Hematopoietic multipotent progenitor cell treated with erythropoietin and hydrocortisone succinate and interleukin-3 and kit ligand, for 15 days (in vitro differentiated cells): Measurements from ENCODE around the gene FOXP1.
A peak's percentile ranks its signal among the peaks of the same experiment; 100 is the strongest.

Experiments
- DNase-seq: peaks from one replicate; pipeline ENCODE4 v3.0.0-alpha.2; 2015; ENCODE audit warnings: low spot score

The FOXP1 gene

GRCh38 chr3:71145954-71146353 is 437.6 kb downstream of the FOXP1 start:
- DNase-seq = no peak

DNA sequence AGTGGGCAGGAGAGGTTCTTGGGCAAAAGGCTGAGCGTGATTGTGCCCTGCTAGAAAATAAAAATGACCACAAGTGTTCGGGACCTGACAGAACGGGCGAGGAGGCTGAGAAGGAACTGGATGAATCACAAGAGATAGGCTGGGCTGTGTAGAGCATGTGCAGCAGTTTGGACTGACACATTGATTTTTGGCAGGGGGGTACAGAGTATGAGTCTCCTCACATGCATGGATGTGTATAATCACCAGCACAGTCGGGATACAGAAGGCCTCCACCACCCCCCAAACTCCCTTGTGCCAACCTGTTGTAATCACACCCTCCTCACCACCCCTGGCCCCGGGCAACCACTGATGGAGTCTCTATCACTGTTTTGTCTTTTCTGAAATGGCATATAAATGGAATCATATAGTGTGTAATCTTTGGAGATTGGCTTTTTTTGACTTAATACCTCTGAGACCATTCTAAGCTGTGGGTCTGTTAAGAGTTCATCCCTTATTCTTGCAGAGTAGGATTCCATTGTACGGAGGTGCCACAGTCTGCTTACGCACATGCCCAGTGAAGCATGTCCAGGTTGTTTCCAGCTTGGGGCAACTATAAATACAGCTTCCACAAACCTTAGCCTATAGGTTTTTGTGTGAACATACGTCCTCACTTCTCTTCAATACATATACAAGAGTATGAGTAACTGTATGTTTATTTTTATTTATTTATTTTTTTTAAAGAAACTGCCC is 438.8 kb downstream of the FOXP1 start:
- no peak for DNase-seq

DNA sequence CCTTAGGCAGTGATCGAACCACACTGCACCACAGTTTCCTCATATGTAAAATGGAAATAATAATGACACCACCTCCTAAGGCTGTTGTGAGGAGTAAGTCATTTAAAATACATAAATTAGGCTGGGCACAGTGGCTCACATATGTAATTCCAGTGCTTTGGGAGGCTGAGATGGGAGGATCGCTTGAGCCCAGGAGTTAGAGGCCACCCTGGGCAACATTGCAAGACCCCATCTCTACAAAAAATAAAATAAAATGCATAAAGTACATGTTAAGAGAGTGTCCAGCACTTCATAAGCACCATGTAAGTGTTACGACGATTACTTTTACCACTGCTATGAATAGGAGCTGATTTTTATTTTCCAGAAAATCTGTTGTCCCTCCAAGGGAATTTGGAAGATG is 440.0 kb downstream of the FOXP1 start:
- DNase-seq = no peak

- no peak for DNase-seq
These were observed 440.9 kb downstream of the FOXP1 start for GRCh38 chr3:71142441-71143161.

DNA sequence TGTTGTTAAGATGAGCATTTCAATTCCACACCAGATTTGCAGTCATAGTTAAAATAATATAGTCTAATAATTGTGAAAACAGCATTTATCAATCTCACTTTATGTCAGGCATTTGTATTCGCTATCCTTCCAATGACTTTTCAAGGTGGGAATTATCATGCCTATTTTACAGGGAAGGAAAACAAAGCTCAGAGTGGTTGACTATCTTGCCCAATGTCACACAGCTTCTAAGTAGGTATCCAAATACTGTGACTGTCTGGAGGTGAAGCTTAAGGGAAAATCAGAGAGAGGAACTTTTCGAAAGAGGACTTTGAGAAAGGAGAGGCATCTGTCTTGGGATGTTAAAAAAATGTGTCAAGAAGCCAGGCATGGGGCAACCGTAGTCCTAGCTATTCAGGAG is 443.1 kb downstream of the FOXP1 start:
- no peak for DNase-seq

DNA sequence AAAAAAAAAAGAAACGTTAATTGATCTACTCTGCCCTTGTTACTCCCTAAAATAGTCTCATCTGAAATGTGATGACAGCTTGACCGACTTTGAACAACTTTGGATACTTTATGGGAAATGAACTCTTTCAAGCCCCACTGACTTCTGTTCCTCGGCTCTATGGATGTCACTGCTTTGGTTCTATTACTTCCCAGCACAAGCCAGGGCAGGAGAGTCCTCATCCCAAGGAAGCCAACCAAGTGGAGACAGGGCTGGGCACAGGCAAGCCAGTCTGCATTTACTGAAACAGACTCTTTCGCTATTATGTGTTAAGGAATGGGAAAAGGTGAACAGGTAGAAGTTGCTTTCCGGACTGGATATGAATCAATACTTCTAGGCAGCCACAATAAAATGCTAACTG is 444.0 kb downstream of the FOXP1 start:
- no peak for DNase-seq

DNA sequence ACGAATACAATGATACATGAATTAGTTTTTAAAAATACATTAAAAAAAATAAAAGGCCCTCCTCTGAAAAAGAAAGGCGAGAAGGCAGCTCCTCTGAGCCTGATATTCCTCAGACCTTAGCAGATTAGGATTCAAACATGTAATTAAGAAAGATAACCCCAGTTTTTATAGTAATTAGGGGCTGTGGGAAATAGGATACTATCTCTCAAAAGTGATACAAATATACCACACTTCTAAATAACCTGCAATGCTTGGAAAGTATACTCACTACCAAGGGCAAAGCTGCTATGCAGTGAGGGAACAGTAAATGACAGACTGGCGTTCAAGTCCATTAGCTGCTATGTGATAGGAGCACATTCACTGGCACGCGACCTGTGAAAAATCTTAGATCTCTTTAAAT is 445.1 kb downstream of the FOXP1 start:
- no peak for DNase-seq

- no peak for DNase-seq
These were observed 447.3 kb downstream of the FOXP1 start for GRCh38 chr3:71136276-71136675.

- no peak for DNase-seq
These were observed 448.0 kb downstream of the FOXP1 start for GRCh38 chr3:71135373-71136088.

DNA sequence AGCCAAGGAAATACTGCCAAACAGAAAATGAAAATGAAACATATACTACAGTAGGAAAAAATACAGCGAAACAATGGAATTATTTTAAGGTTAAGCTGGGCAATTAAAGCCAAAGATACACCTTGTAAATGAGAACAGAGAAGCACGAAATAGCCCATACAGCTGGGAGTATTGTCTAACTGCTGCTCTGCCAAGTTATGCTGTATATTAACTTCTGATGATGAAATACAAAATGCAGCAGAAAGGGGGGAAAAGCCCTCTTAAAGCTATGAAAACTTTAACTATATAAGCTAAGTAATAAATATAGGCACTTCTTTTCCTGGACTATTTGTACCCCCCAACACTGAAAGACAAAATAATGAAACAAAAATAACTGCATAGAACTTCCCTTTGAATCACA is 449.0 kb downstream of the FOXP1 start:
- no peak for DNase-seq

GRCh38 chr3:71133865-71134264 is 449.7 kb downstream of the FOXP1 start:
- no peak for DNase-seq

GRCh38 chr3:71132995-71133730 is 450.4 kb downstream of the FOXP1 start:
- DNase-seq = no peak

- DNase-seq = no peak
These were observed 451.9 kb downstream of the FOXP1 start for GRCh38 chr3:71131375-71132314.

DNA sequence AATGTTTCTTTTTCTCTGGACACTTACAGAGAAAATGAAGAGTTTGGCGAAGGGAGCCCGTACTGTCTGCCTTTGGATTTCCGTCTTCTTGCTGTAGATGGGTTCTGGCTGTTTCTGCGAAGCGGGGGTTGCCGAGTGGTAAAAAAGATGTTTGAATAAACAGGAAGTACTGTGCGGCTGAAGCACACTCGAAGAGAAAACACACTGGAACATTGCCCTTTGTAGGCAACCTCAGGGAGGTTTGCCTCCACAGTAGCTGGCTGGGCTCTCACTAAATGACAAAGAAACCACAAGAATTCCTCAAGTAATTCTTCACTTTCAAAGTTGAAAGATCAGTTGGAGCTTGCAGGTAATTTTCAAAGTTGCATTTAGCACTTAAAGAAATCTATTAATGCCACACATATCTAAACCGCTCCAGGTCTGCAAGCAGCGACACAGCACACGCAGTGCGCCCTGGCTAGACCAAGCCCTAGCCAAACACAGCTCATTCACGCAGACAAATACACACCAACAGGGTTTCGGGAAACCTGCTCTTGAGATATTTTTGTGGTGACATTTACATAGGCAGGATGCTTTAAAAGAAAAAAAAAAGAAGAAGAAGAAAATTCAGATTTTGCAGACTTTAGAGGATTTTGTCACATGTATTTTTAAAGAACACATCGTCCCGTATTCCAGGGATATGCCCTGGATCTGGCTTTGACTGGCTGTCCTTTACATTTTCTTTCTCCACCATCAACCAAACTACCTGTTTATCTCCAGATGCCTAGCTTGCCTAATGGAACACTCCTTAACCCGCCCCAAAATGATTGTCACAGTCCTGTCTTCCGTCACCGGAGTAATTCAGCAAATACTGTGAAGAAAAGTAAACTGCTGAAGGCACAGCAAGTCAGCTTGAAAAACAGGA is 452.8 kb downstream of the FOXP1 start:
- peak; percentile 40 for DNase-seq

DNA sequence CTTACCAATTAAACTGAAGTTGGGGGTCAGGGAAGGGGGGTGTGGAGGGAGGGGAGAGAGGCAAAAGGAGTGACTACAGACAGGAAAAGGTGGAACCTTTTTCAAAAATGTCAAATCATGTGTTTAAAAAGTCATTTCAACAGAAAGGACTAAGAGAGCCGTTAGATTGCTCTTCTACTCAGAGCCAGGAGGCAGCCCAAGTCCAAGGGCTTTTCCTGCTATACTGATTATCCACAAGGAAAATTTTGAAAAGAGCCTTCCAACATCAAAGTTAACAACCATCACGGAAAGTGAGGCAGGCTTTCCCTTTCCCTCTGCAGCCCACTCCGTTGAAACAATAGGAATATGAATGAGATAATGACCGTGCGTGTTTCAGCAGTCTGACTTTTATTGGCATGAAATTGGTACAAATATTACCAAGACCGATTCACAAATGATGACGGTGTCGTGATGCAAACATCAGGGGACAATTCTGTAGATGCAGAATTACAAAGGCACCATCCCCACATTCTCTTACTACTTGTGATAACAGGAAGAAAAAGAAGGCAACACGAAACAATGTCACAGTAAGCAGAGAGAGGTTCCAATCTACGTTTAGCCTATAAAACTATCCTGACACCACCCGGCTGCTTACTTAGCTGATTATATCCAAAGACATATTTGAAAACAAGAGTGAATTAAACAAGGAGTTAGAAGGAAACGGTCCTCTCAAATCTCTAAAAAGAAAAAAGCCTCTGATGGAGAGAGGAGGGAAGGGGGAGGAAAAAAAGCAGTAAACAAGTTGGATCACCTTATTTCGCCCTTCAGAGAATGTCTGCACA is 453.7 kb downstream of the FOXP1 start:
- DNase-seq = peak; percentile 29

GRCh38 chr3:71128961-71129360 is 454.6 kb downstream of the FOXP1 start:
- DNase-seq = peak; percentile 19

DNA sequence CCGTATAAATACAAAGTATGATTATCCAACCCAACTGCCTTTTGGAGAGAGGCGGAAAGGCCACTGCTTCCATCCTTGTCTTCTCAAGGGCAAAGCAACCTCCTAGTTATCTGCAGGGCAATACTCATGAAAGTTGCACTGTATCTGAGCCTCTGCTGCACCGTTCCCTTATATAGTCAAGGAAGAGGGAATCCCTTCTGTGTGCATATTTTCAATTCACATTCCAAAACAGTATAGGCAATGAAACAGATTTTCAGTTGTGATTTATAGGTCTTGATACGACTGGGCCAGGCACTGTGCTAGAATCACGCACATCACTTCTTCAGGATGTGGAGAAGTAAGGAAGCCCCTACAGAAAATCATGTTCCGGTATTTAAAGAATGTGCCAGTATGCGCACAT is 455.7 kb downstream of the FOXP1 start:
- no peak for DNase-seq

- no peak for DNase-seq
These were observed 456.3 kb downstream of the FOXP1 start for GRCh38 chr3:71127052-71127831.
